ENCODE results near the gene PLEKHB2. TPM values are rescaled to one million over a fixed set of nuclear protein-coding genes. Genes with fewer than 3 reads are reported as not detected.

The PLEKHB2 gene
- total and polyA plus RNA-seq, 2 donors (not counting 1 experiment from before 2014, with no cell fraction given), result 16.3 to 39.5 TPM

DNA sequence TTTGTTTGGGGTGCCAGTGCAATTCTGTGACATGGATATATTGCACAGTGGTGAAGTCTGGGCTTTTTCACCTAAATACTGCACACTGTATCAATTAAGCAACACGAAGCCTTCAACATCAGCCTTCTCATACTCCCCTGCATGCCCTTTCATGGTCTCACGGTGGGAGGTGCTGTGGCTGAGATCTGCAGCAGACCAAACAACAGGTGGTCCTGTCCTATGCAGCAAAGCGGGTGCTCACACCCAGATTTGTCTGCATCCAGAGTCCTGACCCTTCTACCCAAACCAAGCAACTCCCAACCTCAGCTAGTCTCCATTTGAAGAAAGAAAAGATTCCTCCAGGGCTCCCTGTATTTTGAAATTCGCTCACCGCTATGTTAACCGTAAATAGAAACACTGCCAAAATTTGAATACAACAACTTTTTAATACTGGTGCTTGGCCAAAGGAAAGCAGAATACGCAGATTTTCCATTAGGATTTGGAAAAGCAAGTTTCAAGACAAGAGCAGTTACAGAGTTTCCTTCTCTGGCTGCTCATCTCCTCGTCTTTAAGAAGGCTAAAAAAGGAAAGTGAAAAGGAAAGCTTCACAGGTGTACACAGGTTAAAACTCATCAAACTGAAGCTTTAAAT is 46.8 kb upstream of the PLEKHB2 start:
- Histone ChIP-seq H3K9me3 (ENCODE audit: control extremely low read depth in 1 of 3, control insufficient read depth in 2 of 3, insufficient read depth in 1 of 3, low read length in 2 of 3) (no peaks in the 10 kb centered on the region), H3K9ac (ENCODE audit: low read length) (no peak overlapping the region), H3K79me2 (ENCODE audit: control insufficient read depth, insufficient read depth, low read length) (peaks cover 63% of the 10 kb centered on the region), H3K4me2 (replicated peaks; ENCODE audit: low read depth, low read length, poor library complexity, severe bottlenecking) (no peak overlapping the region), H3K27me3 (replicated peaks in 1 of 4; ENCODE audit: control extremely low read depth in 1 of 4, control insufficient read depth in 3 of 4, insufficient read depth in 4 of 4, low read length in 3 of 4) (no peaks in the 10 kb centered on the region), H3K4me3 (ENCODE audit: control extremely low read depth in 1 of 5, extremely low read depth in 1 of 5, insufficient read depth in 1 of 5, low read depth in 2 of 5, low read length in 4 of 5) (no peak overlapping the region), H3K27ac (ENCODE audit: low read length in 2 of 2) (no peak overlapping the region), H4K20me1 (ENCODE audit: control insufficient read depth, insufficient read depth, low read length, poor library complexity, severe bottlenecking) (peaks cover 76% of the 10 kb centered on the region), H2AFZ (ENCODE audit: insufficient read depth, low read depth, low read length, poor library complexity, severe bottlenecking) (no peak overlapping the region), H3K4me1 (ENCODE audit: control insufficient read depth in 2 of 2, insufficient read depth in 2 of 2, low read length in 2 of 2) (no peaks in the 10 kb centered on the region), H3K36me3 (replicated peaks in 1 of 2; ENCODE audit: control extremely low read depth in 1 of 2, control insufficient read depth in 1 of 2, extremely low read depth in 1 of 2, insufficient read depth in 2 of 2, low read length in 1 of 2) (peaks cover 0 to 78% of the 10 kb centered on the region in 2 experiments)
- Mint-ChIP-seq H3K27me3 (no peaks in the 10 kb centered on the region), H3K4me3 (no peak overlapping the region), H3K27ac (no peak overlapping the region), H3K9me3 (ENCODE audit: insufficient read depth) (no peaks in the 10 kb centered on the region), H3K4me1 (peaks cover 11% of the 10 kb centered on the region)
- ChIA-PET POLR2A (no interaction called here), CTCF (no interaction called here)
- no peak for ATAC-seq (ENCODE audit: low read depth)
- no peak for DNase-seq
- TF ChIP-seq, protein P1, sequence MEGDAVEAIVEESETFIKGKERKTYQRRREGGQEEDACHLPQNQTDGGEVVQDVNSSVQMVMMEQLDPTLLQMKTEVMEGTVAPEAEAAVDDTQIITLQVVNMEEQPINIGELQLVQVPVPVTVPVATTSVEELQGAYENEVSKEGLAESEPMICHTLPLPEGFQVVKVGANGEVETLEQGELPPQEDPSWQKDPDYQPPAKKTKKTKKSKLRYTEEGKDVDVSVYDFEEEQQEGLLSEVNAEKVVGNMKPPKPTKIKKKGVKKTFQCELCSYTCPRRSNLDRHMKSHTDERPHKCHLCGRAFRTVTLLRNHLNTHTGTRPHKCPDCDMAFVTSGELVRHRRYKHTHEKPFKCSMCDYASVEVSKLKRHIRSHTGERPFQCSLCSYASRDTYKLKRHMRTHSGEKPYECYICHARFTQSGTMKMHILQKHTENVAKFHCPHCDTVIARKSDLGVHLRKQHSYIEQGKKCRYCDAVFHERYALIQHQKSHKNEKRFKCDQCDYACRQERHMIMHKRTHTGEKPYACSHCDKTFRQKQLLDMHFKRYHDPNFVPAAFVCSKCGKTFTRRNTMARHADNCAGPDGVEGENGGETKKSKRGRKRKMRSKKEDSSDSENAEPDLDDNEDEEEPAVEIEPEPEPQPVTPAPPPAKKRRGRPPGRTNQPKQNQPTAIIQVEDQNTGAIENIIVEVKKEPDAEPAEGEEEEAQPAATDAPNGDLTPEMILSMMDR (IDR thresholded peaks at IDR 0.05), result no peak
- TF ChIP-seq EZH2 (IDR thresholded peaks at IDR 0.05; ENCODE audit: borderline replicate concordance, insufficient read depth, low read depth, low read length, poor library complexity, severe bottlenecking), result no peak
- intact Hi-C loops (cut with micrococcal nuclease), result no loop called here
- WGBS (ENCODE audit: insufficient coverage), result 100% methylated on average over 3 of the region's 8 CpGs

DNA sequence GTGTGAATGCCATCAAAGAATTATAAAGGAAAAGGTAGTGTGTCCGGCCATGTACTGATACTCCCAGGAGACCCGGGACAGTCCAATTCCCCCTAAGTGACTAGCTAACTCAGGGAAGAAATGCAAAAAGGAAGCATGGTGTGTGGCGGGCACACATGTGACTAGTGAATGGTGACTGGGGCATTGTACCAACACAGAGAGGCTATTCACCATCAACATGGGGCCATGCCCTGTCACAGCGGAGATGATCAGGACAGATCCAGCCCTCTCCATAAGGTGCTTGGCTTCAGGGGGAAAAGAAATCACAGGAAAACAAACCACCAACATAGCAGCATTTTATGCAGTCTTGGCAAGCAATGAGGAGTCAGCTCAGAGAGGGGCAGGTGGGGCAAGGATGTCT is 46.2 kb upstream of the PLEKHB2 start:
- Histone ChIP-seq H3K36me3 (replicated peaks in 1 of 2; ENCODE audit: control extremely low read depth in 1 of 2, control insufficient read depth in 1 of 2, extremely low read depth in 1 of 2, insufficient read depth in 2 of 2, low read length in 1 of 2) (peaks cover 0 to 76% of the 10 kb centered on the region in 2 experiments), H4K20me1 (ENCODE audit: control insufficient read depth, insufficient read depth, low read length, poor library complexity, severe bottlenecking) (peaks cover 74% of the 10 kb centered on the region), H3K9ac (ENCODE audit: low read length) (no peak overlapping the region), H3K79me2 (ENCODE audit: control insufficient read depth, insufficient read depth, low read length) (peaks cover 68% of the 10 kb centered on the region), H3K4me2 (replicated peaks; ENCODE audit: low read depth, low read length, poor library complexity, severe bottlenecking) (no peak overlapping the region), H3K4me1 (ENCODE audit: control insufficient read depth in 2 of 2, insufficient read depth in 2 of 2, low read length in 2 of 2) (no peaks in the 10 kb centered on the region), H2AFZ (ENCODE audit: insufficient read depth, low read depth, low read length, poor library complexity, severe bottlenecking) (no peak overlapping the region), H3K27me3 (replicated peaks in 1 of 4; ENCODE audit: control extremely low read depth in 1 of 4, control insufficient read depth in 3 of 4, insufficient read depth in 4 of 4, low read length in 3 of 4) (no peaks in the 10 kb centered on the region), H3K27ac (ENCODE audit: low read length in 2 of 2) (no peak overlapping the region), H3K9me3 (ENCODE audit: control extremely low read depth in 1 of 3, control insufficient read depth in 2 of 3, insufficient read depth in 1 of 3, low read length in 2 of 3) (no peaks in the 10 kb centered on the region), H3K4me3 (ENCODE audit: control extremely low read depth in 1 of 5, extremely low read depth in 1 of 5, insufficient read depth in 1 of 5, low read depth in 2 of 5, low read length in 4 of 5) (no peak overlapping the region)
- no peak overlapping the region for H3K27ac Mint-ChIP-seq
- H3K4me3 Mint-ChIP-seq, result no peak overlapping the region
- ChIA-PET CTCF (no interaction called here), POLR2A (no interaction called here)
- H3K4me1 Mint-ChIP-seq, result peaks cover 12% of the 10 kb centered on the region
- WGBS (ENCODE audit: insufficient coverage), result 100% methylated on average over 1 of the region's 4 CpGs
- intact Hi-C loops (cut with micrococcal nuclease), result no loop called here
- no peaks in the 10 kb centered on the region for H3K9me3 Mint-ChIP-seq (ENCODE audit: insufficient read depth)
- ATAC-seq (ENCODE audit: low read depth) (no peak), DNase-seq (no peak)
- TF ChIP-seq EZH2 (IDR thresholded peaks at IDR 0.05; ENCODE audit: borderline replicate concordance, insufficient read depth, low read depth, low read length, poor library complexity, severe bottlenecking), result no peak
- TF ChIP-seq, protein P1 (IDR thresholded peaks at IDR 0.05), result no peak
- H3K27me3 Mint-ChIP-seq, result no peaks in the 10 kb centered on the region

Measured in B cell (primary cell).